ENCODE results near the gene ICAM1.

- TF ChIP-seq BACH2 (CRISPR knock-in tag; IDR thresholded peaks at IDR 0.05; ENCODE audit: borderline replicate concordance) (no peak), ESRRG (CRISPR knock-in tag; IDR thresholded peaks at IDR 0.05) (no peak), CSDC2 (CRISPR knock-in tag; IDR thresholded peaks at IDR 0.05) (no peak), ZFP30 (CRISPR knock-in tag; IDR thresholded peaks at IDR 0.05) (no peak), PPARA (CRISPR knock-in tag; IDR thresholded peaks at IDR 0.05; ENCODE audit: borderline replicate concordance) (no peak), GLIS3 (CRISPR knock-in tag; IDR thresholded peaks at IDR 0.05) (no peak), SNAI2 (CRISPR knock-in tag; IDR thresholded peaks at IDR 0.05) (no peak), ARNTL (CRISPR knock-in tag; IDR thresholded peaks at IDR 0.05; ENCODE audit: borderline replicate concordance, low read depth) (no peak), CREB5 (CRISPR knock-in tag; IDR thresholded peaks at IDR 0.05; ENCODE audit: low read depth) (no peak), TSHZ2 (CRISPR knock-in tag; IDR thresholded peaks at IDR 0.05) (no peak), ZC3H10 (CRISPR knock-in tag; IDR thresholded peaks at IDR 0.05) (no peak)
Observed at GRCh38 chr19:10321874-10322835, 51.2 kb downstream of the ICAM1 start.

Measured in SK-N-SH treated with all-trans-retinoic acid at 6 μM for 48 hours (cell line).